GM23338 (cell line): ENCODE data around the gene ILF2. TPM values are rescaled to one million over a fixed set of nuclear protein-coding genes. Genes with fewer than 3 reads are reported as not detected.
"Not testable (repeated sequence)": the region's sequence is repeated elsewhere in the genome, so short reads cannot be mapped to it uniquely, and the experiment has no call there.

Experiments used
- ATAC-seq: fragments of 200-7000 bp; cut with Tn5 transposase; 3 replicates; pipeline ENCODE4 v1.9.1; 2020
- DNase-seq: peaks from one replicate; pipeline ENCODE4 v3.0.0-alpha.2; 2015; ENCODE audit warnings: low spot score
- H2AFZ ChIP-seq: fragments of 200-600 bp; sonication (generic); 2 replicates; pipeline ENCODE4 v1.8.0; 2016; ENCODE audit warnings: antibody characterized with exemption, mild to moderate bottlenecking, moderate library complexity
- H3F3A ChIP-seq: fragments of 200-600 bp; sonication (generic); replicated peaks from 2 replicates; pipeline ENCODE4 v1.8.0; 2017; ENCODE audit warnings: antibody characterized with exemption, mixed run types, low read depth
- H3K27ac ChIP-seq: fragments of 200-600 bp; sonication (generic); 2 replicates; pipeline ENCODE4 v1.6.1; 2016; ENCODE audit warnings: low read depth
- H3K27me3 ChIP-seq: fragments of 200-600 bp; sonication (generic); 2 replicates; pipeline ENCODE4 v1.8.0; 2016; ENCODE audit warnings: mild to moderate bottlenecking, mixed run types, moderate library complexity; ENCODE audit not compliant: insufficient read depth
- H3K36me3 ChIP-seq: fragments of 200-600 bp; sonication (generic); 2 replicates; pipeline ENCODE4 v1.8.0; 2016; ENCODE audit warnings: mild to moderate bottlenecking; ENCODE audit not compliant: insufficient read depth
- H3K4me1 ChIP-seq: fragments of 200-600 bp; sonication (generic); 2 replicates; pipeline ENCODE4 v1.8.0; 2016; ENCODE audit warnings: mild to moderate bottlenecking, moderate library complexity; ENCODE audit not compliant: insufficient read depth
- H3K4me2 ChIP-seq: fragments of 200-600 bp; sonication (generic); 2 replicates; pipeline ENCODE4 v1.7.1; 2017; ENCODE audit warnings: mixed run types
- H3K4me3 ChIP-seq: fragments of 200-600 bp; sonication (generic); 2 replicates; pipeline ENCODE4 v1.6.1; 2016; ENCODE audit warnings: mixed run types
- H3K79me2 ChIP-seq: fragments of 200-600 bp; sonication (generic); replicated peaks from 2 replicates; pipeline ENCODE4 v1.8.0; 2017; ENCODE audit warnings: mild to moderate bottlenecking; ENCODE audit not compliant: insufficient read depth
- H3K9me2 ChIP-seq: fragments of 200-600 bp; sonication (generic); 2 replicates; pipeline ENCODE4 v1.8.0; 2017; ENCODE audit not compliant: insufficient read depth
- H4K20me1 ChIP-seq: fragments of 200-600 bp; sonication (generic); replicated peaks from 2 replicates; pipeline ENCODE4 v1.8.0; 2017; ENCODE audit warnings: mild to moderate bottlenecking; ENCODE audit not compliant: insufficient read depth
- H3K27ac Mint-ChIP-seq: 2 replicates; pipeline ENCODE4 v1.8.0; 2020; ENCODE audit warnings: inconsistent platforms, mild to moderate bottlenecking, moderate library complexity, mixed read lengths
- H3K27me3 Mint-ChIP-seq: 3 replicates; pipeline ENCODE4 v1.8.0; 2022; ENCODE audit warnings: low read depth, mild to moderate bottlenecking, moderate library complexity, mixed read lengths, inconsistent platforms; ENCODE audit not compliant: insufficient read depth, poor library complexity
- H3K36me3 Mint-ChIP-seq: 3 replicates; pipeline ENCODE4 v1.8.0; 2021; ENCODE audit warnings: low read depth, mild to moderate bottlenecking, inconsistent platforms, moderate library complexity, mixed read lengths
- H3K4me1 Mint-ChIP-seq: 3 replicates; pipeline ENCODE4 v1.8.0; 2020; ENCODE audit warnings: mild to moderate bottlenecking, inconsistent platforms, mixed read lengths
- H3K4me3 Mint-ChIP-seq: 3 replicates; pipeline ENCODE4 v1.8.0; 2021; ENCODE audit warnings: moderate library complexity, mild to moderate bottlenecking, inconsistent platforms, mixed read lengths
- H3K9me3 Mint-ChIP-seq: 3 replicates; pipeline ENCODE4 v1.8.0; 2020; ENCODE audit warnings: moderate library complexity, mild to moderate bottlenecking, inconsistent platforms, mixed read lengths
- CREB1 ChIP-seq: fragments of 250-450 bp; sonication (Bioruptor Pico); IDR thresholded peaks from 2 replicates; pipeline ENCODE4 v1.5.0; 2020; ENCODE audit warnings: low read depth, mild to moderate bottlenecking, moderate library complexity
- CTCF ChIP-seq, 2 experiments: fragments of 200-600 bp in 1 of 2; sonication (generic) in 1 of 2; conservative IDR thresholded peaks; 2 replicates each; pipeline versions ENCODE4 v1.5.1 to v1.6.1; 2016 to 2017; ENCODE audit warnings: antibody characterized with exemption in 2 of 2, low read depth in 2 of 2, mild to moderate bottlenecking in 2 of 2, moderate library complexity in 1 of 2
- ETS1 ChIP-seq: IDR thresholded peaks from 2 replicates; pipeline ENCODE4 v1.6.1; 2016; ENCODE audit warnings: antibody characterized with exemption
- JUNB ChIP-seq: IDR thresholded peaks from one replicate; pipeline ENCODE4 v1.6.1; 2016; ENCODE audit warnings: antibody characterized with exemption; ENCODE audit not compliant: unreplicated experiment
- POLR2AphosphoS5 ChIP-seq: IDR thresholded peaks from 2 replicates; pipeline ENCODE4 v1.6.1; 2016; ENCODE audit warnings: antibody characterized with exemption, low read depth
- STAT1 ChIP-seq: IDR thresholded peaks from one replicate; pipeline ENCODE4 v1.6.1; 2016; ENCODE audit warnings: antibody characterized with exemption; ENCODE audit not compliant: unreplicated experiment
- ZNF114 ChIP-seq: fragments of 250-450 bp; sonication (Bioruptor Pico); IDR thresholded peaks from 2 replicates; pipeline ENCODE4 v1.5.0; 2020; ENCODE audit warnings: mild to moderate bottlenecking, moderate library complexity
- ZNF331 ChIP-seq: fragments of 250-450 bp; sonication (Bioruptor Pico); IDR thresholded peaks from 2 replicates; pipeline ENCODE4 v1.5.0; 2020; ENCODE audit warnings: low read depth, mild to moderate bottlenecking, moderate library complexity
- polyA plus RNA-seq: library from polyadenylated mRNA; unstranded; fragments of >200 nt; fragmentation: Nextera tagmentation; extraction: Ambion mirVana; gene quantifications from 2 replicates; pipeline ENCODE4 v1.2.1, GENCODE V29; 2016
- total RNA-seq: library from RNA; depleted of rRNA; stranded (reverse); fragments of >200 nt; shearing (Covaris generic); gene quantifications from 2 replicates; pipeline ENCODE4 v1.2.3, GENCODE V29; 2014

The ILF2 gene
- total and polyA plus RNA-seq, 2 experiments from 2014 or later, result 214 to 337 TPM

GRCh38 chr1:153671628-153672353, 998 bp upstream of the ILF2 start:
- H3K9me3 Mint-ChIP-seq, H3K27me3 ChIP-seq, DNase-seq, H3K27me3 Mint-ChIP-seq, H3K9me2 ChIP-seq, H4K20me1 ChIP-seq, H3K27ac Mint-ChIP-seq, H3K4me1 ChIP-seq, H3K4me3 Mint-ChIP-seq: not testable (repeated sequence)
- H3K79me2 ChIP-seq, result peaks cover 34% of the 10 kb centered on the region
- Mint-ChIP-seq H3K4me1 (peaks cover 12% of the 10 kb centered on the region; the same call in 2 of the 3 replicates), H3K36me3 (peaks cover 36% of the 10 kb centered on the region)
- peak overlapping the region; percentile 71 for H3K4me2 ChIP-seq
- peak overlapping the region; percentile 48; the same call in 1 of the 2 replicates for H2AFZ ChIP-seq
- H3K4me3 ChIP-seq, result peak overlapping the region; percentile 57
- H3K36me3 ChIP-seq, result peaks cover 29% of the 10 kb centered on the region
- TF ChIP-seq CTCF (conservative IDR thresholded peaks at IDR 0.05; ENCODE audit: low read depth in 2 of 2), result peak; percentile 4 to 25; a peak in 2 of 4 replicates
- H3K27ac ChIP-seq, result peak overlapping the region; percentile 18
- peak; percentile 39 for ATAC-seq
- peaks cover 30% of the 10 kb centered on the region for H3F3A ChIP-seq

DNA sequence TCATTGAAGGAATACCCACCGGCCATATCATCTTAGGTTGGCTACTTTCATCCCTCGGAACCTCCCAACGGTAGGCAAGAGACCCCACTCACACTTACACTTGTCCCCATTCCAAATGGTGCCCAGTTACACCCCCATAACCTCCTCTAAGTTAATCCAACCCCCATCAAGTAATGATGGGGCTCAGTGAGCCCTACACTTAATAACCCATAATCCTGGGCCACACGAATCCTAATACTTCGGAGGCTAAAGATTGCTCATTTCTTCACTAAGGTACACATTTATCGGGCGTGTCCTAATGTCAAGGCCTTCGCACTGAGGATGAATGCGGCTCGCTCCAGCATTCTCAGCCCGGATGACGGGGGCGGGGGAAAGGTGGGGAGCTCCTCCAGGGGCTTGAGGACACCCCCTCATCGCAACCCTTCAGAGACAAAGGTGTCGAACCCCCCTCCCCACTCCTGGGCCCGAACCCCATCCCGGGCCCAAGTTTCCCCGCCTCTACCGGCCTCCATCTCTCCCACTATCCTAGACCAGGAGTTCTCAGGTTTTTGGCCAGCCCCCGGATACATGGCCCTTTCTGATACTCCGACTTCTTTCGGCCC, 435 bp downstream of the ILF2 start:
- peaks cover 43% of the 10 kb centered on the region for H3K36me3 ChIP-seq
- ATAC-seq, result no peak; the same call in 1 of the 3 replicates
- H3F3A ChIP-seq, result peaks cover 43% of the 10 kb centered on the region
- Mint-ChIP-seq H3K36me3 (peaks cover 51% of the 10 kb centered on the region), H3K27ac (no peak overlapping the region), H3K4me1 (peaks cover 12% of the 10 kb centered on the region; the same call in 2 of the 3 replicates), H3K9me3 (no peaks in the 10 kb centered on the region; the same call in 2 of the 3 replicates), H3K27me3 (peaks cover 8% of the 10 kb centered on the region), H3K4me3 (no peak overlapping the region)
- no peaks in the 10 kb centered on the region for H3K9me2 ChIP-seq
- peak overlapping the region; percentile 97 for H3K4me3 ChIP-seq
- peak overlapping the region; percentile 65; the same call in 1 of the 2 replicates for H3K27ac ChIP-seq
- H3K27me3 ChIP-seq, result no peaks in the 10 kb centered on the region
- H3K4me1 ChIP-seq, result peaks cover 4% of the 10 kb centered on the region; the same call in 1 of the 2 replicates
- H3K79me2 ChIP-seq, result peaks cover 34% of the 10 kb centered on the region
- H3K4me2 ChIP-seq, result peak overlapping the region; percentile 91
- peaks cover 8% of the 10 kb centered on the region for H4K20me1 ChIP-seq
- no peak for DNase-seq
- H2AFZ ChIP-seq, result no peak overlapping the region
- TF ChIP-seq POLR2AphosphoS5 (no peak), ETS1 (no peak), ZNF331 (CRISPR knock-in tag) (no peak), CREB1 (CRISPR knock-in tag) (no peak), STAT1 (no peak), JUNB (no peak), CTCF (conservative IDR thresholded peaks at IDR 0.05; ENCODE audit: low read depth in 2 of 2) (no peak), ZNF114 (no peak)
